ENCODE results near the gene SOHLH2.

Gene SOHLH2

DNA sequence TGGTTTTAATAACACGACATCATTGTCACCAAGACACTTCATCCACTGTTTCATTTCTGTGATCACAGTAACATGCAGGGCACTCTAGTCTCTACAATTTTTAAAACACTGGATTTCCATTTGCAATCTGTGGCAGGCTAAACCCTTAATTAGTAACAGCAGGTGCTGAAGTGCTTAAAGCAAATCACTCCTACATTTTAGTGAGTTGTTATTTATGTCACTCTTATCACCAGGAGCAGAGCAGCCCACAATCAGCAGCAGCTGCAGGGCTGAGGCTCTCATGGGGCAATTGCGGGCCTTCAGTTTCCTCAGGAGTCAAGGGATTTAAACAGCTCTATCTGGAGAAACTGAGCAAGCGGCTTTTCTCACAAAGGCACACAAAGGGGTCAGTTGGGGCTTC is 1.6 kb downstream of the SOHLH2 start:
- H3K27me3 ChIP-seq (ENCODE audit: insufficient read depth, low read length, poor library complexity, severe bottlenecking), result no peaks in the 10 kb centered on the region
- no peaks in the 10 kb centered on the region for H3K79me2 ChIP-seq (ENCODE audit: insufficient read depth, low read length)
- H3K4me3 ChIP-seq (ENCODE audit: low read length, poor library complexity, severe bottlenecking), result no peak overlapping the region
- TF ChIP-seq EZH2phosphoT487 (IDR thresholded peaks at IDR 0.05; ENCODE audit: borderline replicate concordance), result no peak
- no peak for TF ChIP-seq CTCF (conservative IDR thresholded peaks at IDR 0.05; ENCODE audit: low read length)
- no peaks in the 10 kb centered on the region for H3K9me3 ChIP-seq (ENCODE audit: insufficient read depth, low read depth, low read length)
- no peaks in the 10 kb centered on the region for H3K9me2 ChIP-seq (replicated peaks; ENCODE audit: low read depth, low read length)
- H3F3A ChIP-seq (ENCODE audit: low read depth), result no peaks in the 10 kb centered on the region
- no peak overlapping the region for H3K4me2 ChIP-seq (ENCODE audit: low read depth, low read length, poor library complexity, severe bottlenecking)
- no peak overlapping the region for H3K9ac ChIP-seq (ENCODE audit: low read depth, low read length, poor library complexity, severe bottlenecking)
- no peaks in the 10 kb centered on the region for H3K36me3 ChIP-seq (ENCODE audit: insufficient read depth, low read length)
- H4K20me1 ChIP-seq (ENCODE audit: insufficient read depth, low read length, poor library complexity, severe bottlenecking), result no peaks in the 10 kb centered on the region
- no peaks in the 10 kb centered on the region for H3K4me1 ChIP-seq (ENCODE audit: insufficient read depth, low read length, poor library complexity, severe bottlenecking)
- no peak overlapping the region for H2AFZ ChIP-seq (ENCODE audit: low read length)

DNA sequence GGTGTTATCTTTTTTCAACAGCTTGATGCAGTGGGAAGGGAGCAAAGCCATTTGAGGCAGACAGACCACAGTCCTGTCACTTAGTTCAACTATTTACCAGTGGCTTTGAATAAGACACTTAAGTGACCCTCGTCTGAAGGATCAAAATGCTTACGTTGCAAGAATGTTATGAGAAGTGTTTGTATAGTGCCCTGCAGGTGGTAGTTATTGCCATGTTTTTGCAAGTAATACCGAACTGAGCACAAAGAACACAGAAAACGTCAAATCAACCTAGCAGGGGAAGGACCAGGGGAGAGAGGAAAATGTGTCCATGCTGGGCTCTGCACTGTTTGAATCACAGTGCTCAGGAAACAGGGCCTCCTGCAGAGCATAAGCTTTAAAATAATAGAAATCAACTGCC is 2.8 kb downstream of the SOHLH2 start:
- no peak overlapping the region for H2AFZ ChIP-seq (ENCODE audit: low read length)
- H3K4me3 ChIP-seq (ENCODE audit: low read length, poor library complexity, severe bottlenecking), result no peak overlapping the region
- no peaks in the 10 kb centered on the region for H3K79me2 ChIP-seq (ENCODE audit: insufficient read depth, low read length)
- H3K9me3 ChIP-seq (ENCODE audit: insufficient read depth, low read depth, low read length), result no peaks in the 10 kb centered on the region
- no peaks in the 10 kb centered on the region for H3K9me2 ChIP-seq (replicated peaks; ENCODE audit: low read depth, low read length)
- no peaks in the 10 kb centered on the region for H3F3A ChIP-seq (ENCODE audit: low read depth)
- H3K9ac ChIP-seq (ENCODE audit: low read depth, low read length, poor library complexity, severe bottlenecking), result no peak overlapping the region
- H4K20me1 ChIP-seq (ENCODE audit: insufficient read depth, low read length, poor library complexity, severe bottlenecking), result no peaks in the 10 kb centered on the region
- H3K36me3 ChIP-seq (ENCODE audit: insufficient read depth, low read length), result no peaks in the 10 kb centered on the region
- no peak overlapping the region for H3K4me2 ChIP-seq (ENCODE audit: low read depth, low read length, poor library complexity, severe bottlenecking)
- no peak for TF ChIP-seq CTCF (conservative IDR thresholded peaks at IDR 0.05; ENCODE audit: low read length)
- no peak for TF ChIP-seq EZH2phosphoT487 (IDR thresholded peaks at IDR 0.05; ENCODE audit: borderline replicate concordance)
- no peaks in the 10 kb centered on the region for H3K4me1 ChIP-seq (ENCODE audit: insufficient read depth, low read length, poor library complexity, severe bottlenecking)
- H3K27me3 ChIP-seq (ENCODE audit: insufficient read depth, low read length, poor library complexity, severe bottlenecking), result no peaks in the 10 kb centered on the region

DNA sequence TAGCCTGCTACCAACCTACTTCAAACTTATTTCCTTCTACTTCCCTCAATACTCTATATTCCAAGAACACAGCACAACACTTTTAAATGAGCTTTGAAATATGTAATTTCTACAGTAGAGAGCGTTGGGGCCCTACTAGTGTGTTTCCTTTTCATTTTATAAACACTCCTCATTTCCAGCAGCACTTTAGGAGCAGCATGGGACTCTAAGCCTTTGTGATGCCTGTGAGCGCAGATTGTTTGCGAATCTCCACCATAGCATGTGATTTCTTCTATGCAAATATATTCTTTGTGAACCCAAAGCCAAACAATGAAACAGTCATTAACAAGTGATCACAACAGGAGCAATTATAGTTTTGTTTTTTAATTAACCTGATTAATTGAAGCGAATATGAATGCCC is 3.6 kb downstream of the SOHLH2 start:
- no peak overlapping the region for H3K4me3 ChIP-seq (ENCODE audit: low read length, poor library complexity, severe bottlenecking)
- H3K9me3 ChIP-seq (ENCODE audit: insufficient read depth, low read depth, low read length), result no peaks in the 10 kb centered on the region
- no peaks in the 10 kb centered on the region for H3K36me3 ChIP-seq (ENCODE audit: insufficient read depth, low read length)
- no peak overlapping the region for H3K9ac ChIP-seq (ENCODE audit: low read depth, low read length, poor library complexity, severe bottlenecking)
- no peak overlapping the region for H2AFZ ChIP-seq (ENCODE audit: low read length)
- no peaks in the 10 kb centered on the region for H3F3A ChIP-seq (ENCODE audit: low read depth)
- no peaks in the 10 kb centered on the region for H3K4me1 ChIP-seq (ENCODE audit: insufficient read depth, low read length, poor library complexity, severe bottlenecking)
- H4K20me1 ChIP-seq (ENCODE audit: insufficient read depth, low read length, poor library complexity, severe bottlenecking), result no peaks in the 10 kb centered on the region
- H3K4me2 ChIP-seq (ENCODE audit: low read depth, low read length, poor library complexity, severe bottlenecking), result no peak overlapping the region
- no peak for TF ChIP-seq CTCF (conservative IDR thresholded peaks at IDR 0.05; ENCODE audit: low read length)
- no peak for TF ChIP-seq EZH2phosphoT487 (IDR thresholded peaks at IDR 0.05; ENCODE audit: borderline replicate concordance)
- H3K27me3 ChIP-seq (ENCODE audit: insufficient read depth, low read length, poor library complexity, severe bottlenecking), result no peaks in the 10 kb centered on the region
- no peaks in the 10 kb centered on the region for H3K9me2 ChIP-seq (replicated peaks; ENCODE audit: low read depth, low read length)
- no peaks in the 10 kb centered on the region for H3K79me2 ChIP-seq (ENCODE audit: insufficient read depth, low read length)
